ENCODE measurements around the gene C11orf54. TPM values are rescaled to one million over a fixed set of nuclear protein-coding genes. Genes with fewer than 3 reads are reported as not detected.

C11orf54 gene
- total RNA-seq, 1 donor from 2014 or later = 27.5 TPM

GRCh38 chr11:93784935-93785360 lies 43.5 kb downstream of the C11orf54 start:
- H3K9me3 Mint-ChIP-seq = no peaks in the 10 kb centered on the region
- TF ChIP-seq, protein P1, sequence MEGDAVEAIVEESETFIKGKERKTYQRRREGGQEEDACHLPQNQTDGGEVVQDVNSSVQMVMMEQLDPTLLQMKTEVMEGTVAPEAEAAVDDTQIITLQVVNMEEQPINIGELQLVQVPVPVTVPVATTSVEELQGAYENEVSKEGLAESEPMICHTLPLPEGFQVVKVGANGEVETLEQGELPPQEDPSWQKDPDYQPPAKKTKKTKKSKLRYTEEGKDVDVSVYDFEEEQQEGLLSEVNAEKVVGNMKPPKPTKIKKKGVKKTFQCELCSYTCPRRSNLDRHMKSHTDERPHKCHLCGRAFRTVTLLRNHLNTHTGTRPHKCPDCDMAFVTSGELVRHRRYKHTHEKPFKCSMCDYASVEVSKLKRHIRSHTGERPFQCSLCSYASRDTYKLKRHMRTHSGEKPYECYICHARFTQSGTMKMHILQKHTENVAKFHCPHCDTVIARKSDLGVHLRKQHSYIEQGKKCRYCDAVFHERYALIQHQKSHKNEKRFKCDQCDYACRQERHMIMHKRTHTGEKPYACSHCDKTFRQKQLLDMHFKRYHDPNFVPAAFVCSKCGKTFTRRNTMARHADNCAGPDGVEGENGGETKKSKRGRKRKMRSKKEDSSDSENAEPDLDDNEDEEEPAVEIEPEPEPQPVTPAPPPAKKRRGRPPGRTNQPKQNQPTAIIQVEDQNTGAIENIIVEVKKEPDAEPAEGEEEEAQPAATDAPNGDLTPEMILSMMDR (conservative IDR thresholded peaks at IDR 0.05) = peak; percentile 29
- H3K36me3 Mint-ChIP-seq (ENCODE audit: low read depth) = peaks cover 11% of the 10 kb centered on the region
- H3K4me3 Mint-ChIP-seq = peak overlapping the region; percentile 98
- peaks cover 48% of the 10 kb centered on the region for H3K4me1 Mint-ChIP-seq
- H3K27ac Mint-ChIP-seq (ENCODE audit: unreplicated experiment) = peak overlapping the region; percentile 98
- no peaks in the 10 kb centered on the region for H3K27me3 Mint-ChIP-seq (ENCODE audit: low read depth)
- no peak for DNase-seq (ENCODE audit: low read depth, low spot score)

GRCh38 chr11:93791493-93791892 lies 50.0 kb downstream of the C11orf54 start:
- Mint-ChIP-seq H3K4me1 (peaks cover 16% of the 10 kb centered on the region), H3K4me3 (no peak overlapping the region), H3K36me3 (ENCODE audit: low read depth) (peaks cover 26% of the 10 kb centered on the region), H3K27me3 (ENCODE audit: low read depth) (no peaks in the 10 kb centered on the region), H3K9me3 (no peaks in the 10 kb centered on the region), H3K27ac (ENCODE audit: unreplicated experiment) (no peak overlapping the region)
- TF ChIP-seq, protein P1 (conservative IDR thresholded peaks at IDR 0.05) = no peak
- DNase-seq (ENCODE audit: low read depth, low spot score) = no peak

GRCh38 chr11:93796441-93797231 lies 55.2 kb downstream of the C11orf54 start:
- Mint-ChIP-seq H3K27me3 (ENCODE audit: low read depth) (no peaks in the 10 kb centered on the region), H3K9me3 (no peaks in the 10 kb centered on the region), H3K27ac (ENCODE audit: unreplicated experiment) (no peak overlapping the region), H3K4me3 (no peak overlapping the region), H3K36me3 (ENCODE audit: low read depth) (peaks cover 28% of the 10 kb centered on the region), H3K4me1 (no peaks in the 10 kb centered on the region)
- no peak for DNase-seq (ENCODE audit: low read depth, low spot score)
- TF ChIP-seq, protein P1 (conservative IDR thresholded peaks at IDR 0.05) = no peak

- TF ChIP-seq, protein P1 (conservative IDR thresholded peaks at IDR 0.05) = no peak
- Mint-ChIP-seq H3K4me3 (no peak overlapping the region), H3K27ac (ENCODE audit: unreplicated experiment) (no peak overlapping the region), H3K27me3 (ENCODE audit: low read depth) (no peaks in the 10 kb centered on the region), H3K36me3 (ENCODE audit: low read depth) (peaks cover 19% of the 10 kb centered on the region), H3K9me3 (no peaks in the 10 kb centered on the region), H3K4me1 (no peaks in the 10 kb centered on the region)
- DNase-seq (ENCODE audit: low read depth, low spot score) = no peak
Observed at GRCh38 chr11:93801366-93801765, 59.9 kb downstream of the C11orf54 start.

GRCh38 chr11:93804879-93805278 lies 63.4 kb downstream of the C11orf54 start:
- Mint-ChIP-seq H3K27ac (ENCODE audit: unreplicated experiment) (no peak overlapping the region), H3K4me3 (no peak overlapping the region), H3K36me3 (ENCODE audit: low read depth) (peaks cover 20% of the 10 kb centered on the region), H3K27me3 (ENCODE audit: low read depth) (no peaks in the 10 kb centered on the region), H3K4me1 (no peaks in the 10 kb centered on the region), H3K9me3 (no peaks in the 10 kb centered on the region)
- TF ChIP-seq, protein P1 (conservative IDR thresholded peaks at IDR 0.05) = no peak
- DNase-seq (ENCODE audit: low read depth, low spot score) = no peak

All from neural crest cell (in vitro differentiated cells).